ENCODE measurements around the gene TAGLN2.
A peak's percentile ranks its signal among the peaks of the same experiment; 100 is the strongest.

The TAGLN2 gene

DNA sequence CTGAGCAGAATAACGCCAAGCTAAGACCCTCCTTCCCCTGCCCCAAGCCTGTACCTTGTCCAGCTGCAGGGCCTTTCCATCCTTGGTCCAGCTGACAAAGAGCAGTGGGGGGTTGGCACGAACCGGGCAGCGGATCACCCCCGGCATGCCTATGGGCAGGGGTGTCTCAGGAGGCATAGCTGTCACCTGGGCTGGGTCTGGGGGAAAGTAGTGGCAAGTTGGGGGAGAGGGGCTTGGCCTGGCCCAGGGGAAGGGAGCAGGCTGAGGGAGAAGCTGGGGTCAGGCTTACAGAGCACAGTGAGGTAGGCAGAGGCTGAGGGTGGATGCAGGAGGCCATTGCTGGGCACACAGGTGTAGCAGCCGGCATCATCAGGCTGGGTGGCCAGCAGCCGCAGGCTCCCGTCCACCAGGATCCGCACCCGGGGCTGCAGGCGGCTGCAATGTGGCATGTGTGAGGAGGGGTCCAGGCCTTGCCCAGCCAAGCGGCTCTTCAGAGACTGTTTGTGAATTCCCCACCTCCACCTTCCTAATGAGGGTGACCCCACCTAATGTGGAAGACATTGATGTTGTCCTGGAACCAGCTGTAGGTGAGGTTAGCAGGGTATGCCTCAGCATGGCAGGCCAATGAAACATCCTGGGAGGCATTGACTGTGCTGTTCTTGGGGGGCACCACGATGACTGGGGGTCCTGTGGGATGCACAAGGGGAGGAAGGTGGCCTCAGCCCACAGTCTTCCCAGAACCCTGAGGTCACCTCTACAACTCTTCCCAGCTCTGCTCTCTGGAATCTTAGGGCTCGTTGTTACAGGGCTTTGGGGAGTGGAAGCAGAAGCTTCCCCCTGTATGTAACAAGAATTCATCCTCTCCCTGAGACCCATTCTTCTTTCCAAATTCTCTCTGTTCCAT lies 9.1 kb upstream of the TAGLN2 start:
- no peak for DNase-seq

DNA sequence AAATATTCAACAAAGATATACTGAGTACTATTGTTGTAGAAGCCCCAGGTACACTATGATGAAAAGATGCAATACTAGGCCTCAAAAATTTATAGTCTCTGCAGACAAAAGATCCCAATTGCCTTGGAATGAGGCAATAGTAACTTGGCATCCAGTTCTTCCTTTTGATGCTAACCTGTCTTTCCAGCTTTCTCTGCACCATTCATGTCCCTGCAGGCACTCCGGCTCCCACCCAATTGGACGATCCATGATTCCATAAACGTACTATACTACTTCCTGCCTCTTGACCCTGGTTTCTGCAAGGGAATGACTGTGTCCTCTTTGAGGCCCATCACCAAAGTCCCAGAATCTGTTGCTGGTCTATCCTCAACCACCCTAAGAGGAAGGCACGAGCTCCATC lies 8.0 kb upstream of the TAGLN2 start:
- no peak for DNase-seq

DNA sequence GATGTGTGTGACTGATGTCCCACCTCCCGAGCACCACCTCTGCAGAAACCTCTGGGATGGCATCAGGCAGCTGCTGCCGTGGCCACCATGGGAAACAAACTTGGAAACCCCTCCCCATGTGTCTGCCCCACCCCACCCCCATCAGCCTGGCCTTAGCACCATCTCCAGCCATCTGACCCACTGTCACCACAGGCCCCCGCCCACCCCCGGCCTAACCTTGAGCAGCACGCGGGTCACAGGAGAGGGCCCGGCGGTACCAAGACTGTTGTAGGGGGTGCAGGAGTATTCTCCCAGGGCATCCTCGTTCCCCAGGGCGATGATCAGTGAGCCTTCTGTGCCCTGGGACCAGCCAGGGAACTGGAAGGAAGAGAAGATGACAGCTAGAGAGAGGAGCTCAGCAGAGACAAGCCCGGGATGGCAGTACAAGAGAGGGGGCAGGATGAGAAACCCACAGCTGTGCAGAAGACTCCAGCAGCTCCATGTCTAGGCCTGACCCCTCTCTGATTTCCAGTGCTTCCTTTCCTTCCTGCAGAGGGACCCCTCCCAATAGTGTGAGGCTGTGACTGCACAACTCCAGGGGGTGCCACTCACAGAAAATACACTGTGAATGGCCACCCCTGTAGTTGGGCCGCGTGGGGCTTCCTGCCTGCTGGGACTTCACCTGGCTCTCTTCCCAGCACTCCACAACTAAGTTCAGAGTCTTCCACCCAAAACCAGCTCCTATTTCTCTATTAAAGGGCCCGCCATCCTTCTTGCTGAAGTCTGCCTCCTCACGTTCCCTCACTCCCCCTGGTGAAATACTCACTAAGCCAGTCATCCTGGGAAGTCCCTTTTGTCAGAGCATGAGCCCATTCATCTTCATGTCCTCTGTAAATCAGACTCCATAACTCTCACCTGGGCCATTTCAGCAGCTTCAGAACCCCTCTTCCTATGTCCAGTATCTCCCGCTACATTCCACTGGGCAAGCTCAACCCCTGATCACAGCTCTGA lies 7.3 kb upstream of the TAGLN2 start:
- no peak for DNase-seq

DNA sequence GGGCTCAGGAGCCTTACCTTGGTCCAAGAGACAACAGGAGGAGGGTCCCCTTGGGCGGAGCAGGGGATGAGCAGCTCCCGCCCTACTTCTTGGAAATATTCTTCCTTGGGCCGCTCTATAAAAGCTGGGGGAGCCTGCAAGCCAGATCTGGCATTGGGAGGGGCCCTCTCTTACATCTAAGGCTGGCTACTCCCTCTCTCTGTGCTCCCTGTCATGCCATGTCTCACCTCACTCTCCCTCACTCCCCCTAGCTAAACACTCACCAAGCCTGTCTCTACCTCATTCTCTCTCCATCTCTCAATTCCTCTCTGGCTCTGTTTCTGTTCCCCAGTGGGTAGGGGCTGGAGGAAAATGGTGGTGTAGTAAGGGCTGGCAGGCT lies 6.5 kb upstream of the TAGLN2 start:
- DNase-seq, result no peak

DNA sequence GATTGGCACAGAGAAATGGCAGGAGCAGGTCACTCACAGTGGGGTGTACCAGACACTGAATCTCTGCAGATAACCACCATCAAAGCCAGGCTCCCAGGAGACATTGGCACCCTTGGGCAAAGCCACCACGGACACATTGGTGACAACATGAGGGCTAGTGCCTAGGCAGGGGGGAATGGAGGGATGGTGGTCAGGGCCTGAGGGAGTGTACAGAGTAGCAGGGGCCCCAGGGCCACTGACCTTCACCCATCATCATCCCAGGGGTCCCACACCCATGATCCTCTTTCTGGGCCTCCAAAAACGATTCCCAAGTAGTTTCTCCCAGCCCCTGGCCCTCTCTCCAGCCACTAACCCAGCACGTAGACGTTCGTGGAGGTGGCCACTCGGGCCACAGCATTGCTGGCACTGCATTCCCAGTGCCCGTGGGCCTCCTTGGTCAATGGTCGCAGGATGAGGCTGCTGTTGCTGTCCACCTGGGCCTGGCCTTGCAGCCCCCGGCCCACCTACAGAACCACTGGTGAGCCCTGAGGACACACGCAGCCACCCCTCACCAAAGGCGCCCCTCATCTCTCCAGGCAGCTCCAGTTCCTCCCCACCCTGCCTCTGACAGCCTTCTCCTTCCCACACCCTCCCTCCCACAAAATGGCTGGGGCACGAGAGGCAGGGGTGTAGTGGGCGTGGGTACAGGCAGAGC lies 5.9 kb upstream of the TAGLN2 start:
- DNase-seq, result no peak

DNA sequence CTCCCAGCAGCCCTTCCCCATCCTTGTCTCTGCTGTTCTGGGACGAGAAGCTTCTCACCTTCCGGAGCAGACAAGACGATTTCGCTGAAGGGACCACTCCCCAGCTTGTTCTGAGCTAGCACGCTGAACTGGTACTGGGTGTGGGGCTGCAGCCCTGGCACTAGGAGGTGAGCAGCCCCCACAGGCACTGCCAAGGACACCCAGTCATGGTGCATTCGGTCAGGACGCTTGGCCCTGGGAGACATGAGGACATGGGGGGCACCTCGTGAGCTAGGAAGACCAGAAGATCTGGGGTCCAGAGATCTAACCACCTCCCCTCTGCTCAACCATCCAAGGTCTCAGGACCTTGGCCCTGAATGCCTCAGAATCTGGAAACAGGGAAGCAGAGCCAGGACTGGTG lies 5.3 kb upstream of the TAGLN2 start:
- no peak for DNase-seq

DNA sequence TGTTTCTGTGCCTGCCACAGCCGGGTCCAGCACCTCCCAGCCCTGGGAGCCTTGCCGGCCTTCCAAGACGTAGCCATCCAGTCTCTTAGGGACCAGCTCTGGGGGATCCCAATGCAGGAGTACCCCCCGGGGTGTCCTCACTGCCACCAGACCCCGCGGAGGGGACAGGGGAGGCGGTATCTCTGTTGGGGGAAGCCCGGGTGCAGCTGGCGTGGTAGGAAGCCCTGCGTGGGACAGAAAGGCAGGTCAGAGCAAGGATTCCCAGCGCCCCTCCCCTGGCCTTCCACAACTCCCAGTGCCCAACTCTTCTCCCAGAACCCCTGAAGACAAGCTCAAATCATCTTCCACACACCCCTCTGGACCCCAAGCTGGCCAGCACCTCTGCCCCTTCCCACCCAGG lies 4.9 kb upstream of the TAGLN2 start:
- DNase-seq, result no peak

DNA sequence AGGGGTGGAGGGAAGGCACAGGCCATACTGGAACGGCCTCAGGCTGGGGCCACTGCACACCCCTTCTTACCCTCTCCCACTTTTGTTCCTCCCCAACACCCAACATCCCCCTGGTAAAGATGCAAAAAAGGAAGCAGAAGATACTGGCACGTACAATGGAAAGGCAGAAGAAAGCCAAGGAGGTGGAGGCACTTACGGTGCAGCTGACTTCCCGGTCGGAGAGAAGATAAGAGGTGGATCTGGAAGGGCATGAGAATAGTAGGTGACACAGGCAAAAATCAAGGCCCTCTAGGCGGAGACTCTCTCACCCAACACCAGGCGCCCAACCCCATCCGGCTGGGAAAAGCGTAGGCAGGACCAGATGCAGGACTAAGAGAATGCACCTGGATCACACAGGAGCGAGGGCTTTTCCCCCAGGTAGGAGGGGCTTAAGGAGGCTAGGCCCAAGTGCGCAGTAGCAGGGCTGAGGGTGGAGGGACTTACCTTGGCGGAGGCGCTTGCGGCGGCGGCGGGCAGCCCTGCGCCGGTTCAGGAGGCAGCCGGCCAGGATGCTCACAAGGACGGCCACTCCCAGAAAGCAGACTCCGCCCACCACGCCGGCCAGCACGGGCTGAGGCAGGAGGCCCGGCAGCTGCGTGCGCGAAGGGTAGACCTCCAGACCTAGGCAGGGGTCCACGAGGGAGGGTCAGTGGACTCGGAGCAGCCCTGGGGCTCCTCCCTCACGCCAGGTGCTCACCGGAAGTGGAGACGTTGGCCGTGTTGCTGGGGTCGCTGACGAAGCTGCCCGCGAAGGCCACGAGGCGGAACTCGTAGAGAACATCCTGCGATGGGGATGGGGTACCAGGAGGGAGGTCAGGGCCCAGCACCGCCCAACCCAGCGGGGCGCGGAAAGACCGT lies 4.1 kb upstream of the TAGLN2 start:
- no peak for DNase-seq

DNA sequence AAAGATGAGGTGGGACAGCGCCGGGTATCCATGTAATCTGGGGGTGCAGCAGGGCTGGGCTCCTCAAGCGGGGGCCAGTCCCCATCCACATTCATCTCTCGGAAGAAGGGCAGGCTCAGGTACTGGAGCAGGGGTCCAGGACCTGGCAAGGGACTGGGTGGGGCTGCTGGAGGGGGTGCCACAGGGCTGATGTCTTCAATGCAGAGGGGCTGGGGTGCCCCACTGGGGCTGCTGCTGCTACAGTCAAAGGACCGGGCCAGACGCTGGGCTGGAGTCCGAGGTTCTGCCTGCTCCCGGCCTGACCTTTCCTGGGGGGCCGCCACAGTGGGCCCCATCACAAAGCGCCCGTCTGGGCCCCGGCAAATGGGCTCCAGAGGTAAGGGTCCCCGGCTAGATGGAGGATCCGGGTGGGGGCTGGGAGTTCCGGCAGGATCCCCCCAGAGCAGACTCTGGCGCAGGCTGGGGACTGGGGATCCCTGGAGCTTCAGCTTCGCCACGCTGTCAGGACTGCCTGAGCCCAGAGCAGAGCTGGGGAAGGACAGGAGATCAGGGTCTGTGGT lies 3.3 kb upstream of the TAGLN2 start:
- no peak for DNase-seq

DNA sequence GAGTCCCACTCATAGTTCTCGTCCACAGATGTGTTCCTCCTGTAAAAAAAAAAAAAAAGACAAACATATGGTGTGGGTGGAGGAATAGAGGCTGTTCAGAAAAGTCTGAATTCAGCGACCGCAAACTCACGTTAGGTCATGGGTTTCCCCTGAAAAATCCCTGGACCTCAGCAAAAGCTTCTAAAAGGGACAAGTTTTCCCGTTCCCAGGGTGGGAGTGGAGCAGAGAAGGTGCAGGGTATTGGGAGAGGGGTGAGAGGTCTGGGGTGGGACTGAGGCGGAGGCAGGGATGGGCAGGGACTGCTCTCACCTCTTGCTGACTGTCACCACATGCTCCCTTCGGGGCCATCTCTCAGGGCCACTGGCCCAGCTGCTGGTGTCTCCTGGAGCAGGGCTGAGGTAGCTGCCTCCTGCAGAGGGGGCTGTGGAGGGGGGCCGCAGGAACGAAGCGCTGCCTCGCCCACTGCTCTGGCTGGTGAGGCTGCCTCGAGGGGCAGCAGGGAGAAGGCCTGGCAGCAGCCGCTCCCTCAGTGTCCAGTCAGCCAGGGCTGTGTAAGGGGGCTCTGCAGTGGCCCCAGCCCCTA lies 2.6 kb upstream of the TAGLN2 start:
- no peak for DNase-seq

DNA sequence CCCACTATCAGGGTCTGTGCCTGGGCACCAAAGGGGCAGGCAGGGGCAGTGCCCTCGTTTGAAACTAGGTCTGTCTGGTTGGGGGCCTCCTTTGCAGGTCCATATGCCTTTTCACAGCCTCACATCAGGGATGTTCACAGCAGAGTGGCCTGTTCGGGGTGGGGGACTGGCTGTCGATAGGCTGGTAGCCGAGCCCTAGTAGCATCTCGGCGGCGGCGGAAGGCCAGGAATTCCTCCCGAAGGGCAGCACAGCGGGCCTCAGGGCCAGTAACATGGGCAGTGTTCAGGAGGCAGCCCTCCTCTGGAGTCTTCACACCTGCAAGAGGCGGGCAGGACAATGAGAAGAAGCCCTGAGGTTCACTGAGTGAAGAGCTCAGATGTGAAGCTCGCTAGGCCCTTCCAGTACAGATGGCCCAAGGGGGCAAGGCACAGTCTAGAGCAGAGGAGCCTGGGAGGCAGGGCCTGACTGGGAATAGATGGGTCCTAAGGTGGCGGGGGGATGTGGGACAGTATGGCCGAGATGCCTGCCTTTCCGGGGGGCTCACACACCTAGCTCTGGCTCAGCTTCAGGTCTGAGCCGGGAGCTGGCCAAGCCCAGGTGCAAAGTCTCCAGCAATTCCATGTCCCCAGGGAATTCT lies 2.0 kb upstream of the TAGLN2 start:
- DNase-seq, result no peak

DNA sequence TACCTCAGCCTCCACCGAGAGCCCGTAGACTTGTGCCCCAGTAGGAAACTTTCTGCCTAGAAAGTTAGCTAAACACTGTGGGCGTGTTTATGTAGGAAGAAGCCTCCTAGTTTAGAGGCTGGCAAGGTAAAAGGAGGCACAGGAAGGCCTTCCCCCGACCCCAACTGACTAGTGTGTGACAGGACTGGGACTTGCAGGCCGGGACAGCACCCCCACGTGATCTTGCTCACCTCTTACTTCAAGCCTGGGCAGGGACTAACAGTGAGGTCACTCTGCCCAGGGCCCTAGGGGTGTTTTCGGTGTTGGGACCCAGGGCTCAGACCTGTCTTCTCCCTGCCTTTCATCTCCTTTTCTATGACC lies 392 bp upstream of the TAGLN2 start:
- no peak for DNase-seq

DNA sequence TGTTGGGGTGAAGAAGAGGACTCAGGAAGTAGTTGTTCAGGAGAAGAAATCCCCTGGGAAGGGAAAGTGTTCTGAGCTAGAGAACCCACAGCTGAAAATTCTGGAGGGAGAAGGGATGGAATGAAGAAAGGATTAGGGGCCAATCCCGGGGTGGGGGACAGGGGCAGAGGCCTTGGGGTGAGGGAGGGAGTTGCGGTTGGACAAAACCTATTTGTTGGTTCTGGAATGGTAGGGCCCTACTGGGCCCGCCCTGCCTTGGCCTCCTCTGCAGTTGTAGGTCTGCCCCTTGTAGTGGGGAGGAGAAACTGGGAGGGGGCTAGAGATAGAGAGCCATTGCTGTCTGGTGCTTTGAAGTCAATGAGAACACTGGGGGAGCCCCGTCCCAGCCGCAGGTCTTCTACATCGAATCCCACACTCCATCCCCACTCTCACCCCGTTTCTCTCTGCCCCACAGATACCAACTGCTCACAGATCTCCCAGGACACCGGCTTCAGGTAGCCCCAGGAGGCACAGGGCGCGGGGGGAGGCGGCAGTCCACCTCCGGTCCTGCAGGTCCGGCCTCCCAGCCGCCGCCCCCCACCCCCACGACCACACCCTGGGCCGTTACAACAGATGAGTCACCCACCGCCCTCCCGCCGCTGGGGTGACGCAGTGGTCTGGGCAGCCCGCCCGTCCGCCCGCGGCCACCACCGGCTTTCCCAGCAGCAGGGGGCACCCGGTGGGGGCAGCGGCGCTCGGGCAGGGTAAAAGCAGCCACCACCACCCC lies 1.1 kb downstream of the TAGLN2 start:
- DNase-seq, result peak; percentile 86

DNA sequence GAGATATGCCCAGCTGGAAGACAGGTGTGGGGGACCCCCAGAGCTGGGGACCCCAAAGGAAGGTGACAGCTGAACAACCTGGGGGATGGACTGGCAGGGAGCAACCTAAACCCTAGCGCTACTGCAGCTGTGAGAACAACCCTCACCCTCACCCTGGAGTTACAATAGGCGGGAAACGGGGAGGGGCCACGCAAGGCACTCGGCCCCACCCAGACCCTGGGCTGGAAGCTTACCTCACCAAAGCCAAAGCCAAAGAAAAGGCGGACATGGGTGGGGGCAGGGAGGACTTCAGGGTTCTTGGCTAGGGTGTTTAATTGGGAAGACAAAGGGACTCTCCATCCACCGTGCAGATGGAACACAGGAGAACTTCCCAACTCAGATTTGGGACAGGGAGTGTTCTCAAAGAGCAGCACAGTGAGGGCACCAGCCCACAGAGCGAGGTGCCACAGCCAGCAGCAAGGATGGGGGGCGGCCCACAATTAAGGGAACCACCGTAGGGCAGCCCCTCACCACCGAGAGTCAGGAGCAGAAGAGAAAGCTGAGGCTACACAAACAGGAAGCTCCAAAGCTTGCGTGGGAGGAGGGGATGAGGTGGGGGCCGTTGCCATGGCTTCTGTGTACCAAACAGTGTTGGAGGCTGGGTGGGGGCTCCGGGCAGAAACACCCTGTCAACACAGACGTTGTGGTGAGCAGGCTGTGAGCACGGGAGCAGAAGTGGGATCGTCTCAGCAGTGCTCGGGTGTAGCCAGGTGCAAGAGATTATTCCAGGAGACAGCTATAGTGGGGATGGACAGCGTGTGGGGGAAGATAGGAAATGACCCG lies 1.9 kb downstream of the TAGLN2 start:
- peak; percentile 84 for DNase-seq

DNA sequence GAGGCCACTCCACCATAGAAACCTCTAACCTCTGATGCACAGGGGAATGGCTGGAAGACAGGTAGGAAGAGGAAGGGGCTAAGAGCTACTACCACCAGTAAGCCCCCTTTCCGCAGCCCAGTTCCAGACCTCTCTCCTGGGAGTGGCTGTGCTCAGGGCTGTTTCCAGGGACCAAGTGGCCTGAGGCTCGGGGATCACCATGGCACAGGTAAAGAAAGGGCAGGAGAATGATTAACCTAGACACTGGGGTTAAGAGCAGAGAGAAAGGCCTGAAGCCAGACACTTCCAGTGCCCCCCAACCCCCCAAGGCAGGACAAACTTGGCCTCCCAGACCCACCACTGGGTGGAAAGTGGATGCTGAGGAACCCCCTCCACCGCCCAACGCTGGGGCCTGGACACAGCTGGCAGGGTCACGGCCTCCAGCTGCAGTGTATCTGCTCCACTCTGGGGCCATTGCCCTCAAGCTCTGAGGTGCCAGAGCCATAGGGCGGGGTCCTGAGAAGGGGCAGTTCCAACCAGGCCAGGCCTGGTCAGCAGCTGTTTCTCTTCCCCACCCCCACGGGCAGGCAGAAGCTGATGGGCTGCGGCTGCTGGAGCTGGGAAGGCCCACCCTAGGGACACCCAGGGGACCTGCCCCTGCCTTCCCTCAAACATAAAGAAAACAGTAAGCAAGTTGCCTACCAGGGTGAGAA lies 2.6 kb downstream of the TAGLN2 start:
- no peak for DNase-seq

DNA sequence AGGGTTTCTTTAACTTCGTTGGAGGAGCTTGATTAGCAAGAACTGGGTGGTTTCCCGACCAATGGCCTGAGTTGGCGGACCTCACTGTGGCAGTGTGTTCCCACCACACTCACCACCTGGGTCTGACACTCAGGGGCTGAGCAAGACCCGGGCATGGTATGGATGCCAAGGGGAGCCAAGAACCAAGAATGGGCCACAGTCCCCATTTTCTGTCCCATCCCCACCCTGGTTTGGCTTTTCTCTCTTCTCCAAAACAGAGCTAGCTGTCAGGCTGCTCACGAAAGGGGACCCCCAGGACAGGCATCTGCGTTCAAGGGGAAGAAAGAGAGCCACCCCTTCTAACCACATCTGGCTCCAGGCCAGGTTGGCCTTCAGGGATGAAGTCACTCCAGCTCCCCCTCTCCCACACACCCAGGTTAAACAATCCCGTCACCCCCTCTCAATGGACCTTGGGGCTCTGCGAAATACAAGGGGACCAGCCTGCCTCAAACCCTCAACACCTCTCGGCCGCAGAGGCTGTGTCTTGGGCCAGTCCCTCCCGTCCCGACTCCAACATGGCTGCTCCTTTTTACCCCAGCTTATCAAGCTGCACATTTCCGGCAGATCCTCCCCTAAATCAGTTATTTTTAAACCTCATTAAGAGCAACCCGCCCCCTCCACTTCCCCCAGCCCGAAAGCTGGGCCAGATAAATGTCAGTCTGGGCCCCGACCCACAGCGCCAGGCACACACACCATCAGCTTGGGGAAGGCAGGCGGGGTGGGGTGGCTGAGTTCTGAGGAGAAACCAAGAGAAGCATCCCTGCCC lies 3.4 kb downstream of the TAGLN2 start:
- peak; percentile 45 for DNase-seq

DNA sequence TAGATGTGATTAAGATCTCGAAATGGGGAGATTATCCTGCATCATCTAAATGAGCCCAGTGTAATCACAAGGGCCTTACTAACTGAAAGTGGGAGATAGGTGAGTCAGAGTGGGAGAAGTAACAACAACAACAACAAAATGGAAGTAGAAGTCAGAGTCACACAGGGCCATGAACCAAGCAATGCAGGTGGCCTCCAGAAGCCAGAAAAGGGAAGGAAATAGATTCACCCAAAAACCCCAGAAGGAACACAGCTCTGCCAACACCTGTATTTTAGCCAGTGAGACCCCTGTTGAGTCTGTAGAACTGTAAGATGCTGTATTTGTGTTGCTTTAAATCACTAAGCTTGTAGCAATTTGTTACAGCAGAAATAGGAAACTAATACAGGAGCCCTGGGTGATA lies 4.1 kb downstream of the TAGLN2 start:
- no peak for DNase-seq

DNA sequence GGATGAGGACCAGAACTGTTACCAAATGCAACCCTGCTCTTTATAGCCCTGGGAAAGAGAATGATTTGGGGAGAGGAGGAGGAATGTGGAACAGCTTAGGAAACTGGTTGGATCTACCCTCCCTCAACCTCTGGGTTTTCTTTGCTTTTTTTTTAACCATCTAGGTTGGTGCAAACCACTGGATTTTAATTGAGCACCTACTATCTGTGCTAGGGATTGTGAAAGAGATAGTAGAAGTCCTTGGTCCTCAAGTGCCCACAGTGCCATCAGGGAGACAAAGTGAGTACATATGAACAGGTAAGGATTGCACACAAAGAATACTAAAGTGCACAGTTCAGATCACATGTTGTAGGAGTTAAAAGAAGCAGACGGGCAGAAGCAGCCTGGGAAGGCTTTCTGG lies 4.7 kb downstream of the TAGLN2 start:
- DNase-seq, result no peak
